Stimulated activated CD4-positive, alpha-beta T cell treated with anti-CD3 and anti-CD28 coated beads, Interleukin-1b, Interleukin-23, amount 100 ng/mL, for 24 hours (primary cell): ENCODE data around the gene PSME3.

ENCODE experiments used
- DNase-seq, 4 experiments: peaks; one replicate each; pipeline ENCODE4 v3.0.0-alpha.2; 2020; ENCODE audit warnings: low read depth in 4 of 4, low spot score in 1 of 4

The PSME3 gene

GRCh38 chr17:42832934-42833766 is at the start of gene PSME3:
Gene PSME3 (plus strand): TSS chr17:42833397. CDS start chr17:42833632, 235 bp downstream.
- DNase-seq: peak; percentile 73 to 86 (median 85)

- no peak for DNase-seq
Observed at GRCh38 chr17:42783791-42784138, 49.4 kb upstream of the PSME3 start.

DNA sequence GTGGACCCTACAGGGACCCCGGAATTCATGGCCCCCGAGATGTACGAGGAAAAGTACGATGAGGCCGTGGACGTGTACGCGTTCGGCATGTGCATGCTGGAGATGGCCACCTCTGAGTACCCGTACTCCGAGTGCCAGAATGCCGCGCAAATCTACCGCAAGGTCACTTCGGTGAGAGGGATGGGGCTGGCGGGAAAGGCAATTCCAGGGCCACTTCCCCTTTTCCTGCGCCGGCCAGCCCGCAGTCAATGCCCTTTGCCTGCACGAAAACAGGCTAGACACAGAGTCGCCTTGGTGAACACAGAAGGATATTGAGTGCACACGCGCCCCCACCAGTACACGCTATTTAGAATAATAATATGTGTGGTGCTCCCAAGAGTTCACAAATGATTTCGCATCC is 48.8 kb upstream of the PSME3 start:
- DNase-seq: no peak

DNA sequence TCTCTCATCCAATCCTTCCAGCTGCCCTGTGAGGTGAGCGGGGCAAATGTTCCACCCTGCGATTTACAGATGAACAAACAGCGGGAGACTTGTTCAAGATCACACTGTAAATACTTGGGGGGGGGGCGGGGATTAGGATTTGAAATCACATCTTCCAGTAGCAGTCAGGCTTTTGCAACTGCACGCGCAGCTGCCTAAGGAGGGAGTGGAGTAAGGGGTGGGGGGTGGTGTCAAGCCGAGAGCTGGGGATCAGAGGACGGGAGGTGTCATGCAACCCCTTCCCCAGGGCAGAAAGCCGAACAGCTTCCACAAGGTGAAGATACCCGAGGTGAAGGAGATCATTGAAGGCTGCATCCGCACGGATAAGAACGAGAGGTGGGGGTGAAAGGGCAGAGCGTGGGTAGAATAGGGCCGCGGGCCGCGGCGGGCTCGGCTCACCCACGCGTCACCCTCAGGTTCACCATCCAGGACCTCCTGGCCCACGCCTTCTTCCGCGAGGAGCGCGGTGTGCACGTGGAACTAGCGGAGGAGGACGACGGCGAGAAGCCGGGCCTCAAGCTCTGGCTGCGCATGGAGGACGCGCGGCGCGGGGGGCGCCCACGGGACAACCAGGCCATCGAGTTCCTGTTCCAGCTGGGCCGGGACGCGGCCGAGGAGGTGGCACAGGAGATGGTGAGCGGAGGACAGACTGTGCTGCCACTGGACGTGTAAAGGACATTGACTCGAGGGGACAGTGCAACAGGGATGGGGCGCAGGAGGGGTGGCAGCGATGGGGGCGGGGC is 48.2 kb upstream of the PSME3 start:
- DNase-seq: no peak

- no peak for DNase-seq
Observed at GRCh38 chr17:42787266-42787665, 45.9 kb upstream of the PSME3 start.

- DNase-seq: no peak
Observed at GRCh38 chr17:42791948-42792347, 41.2 kb upstream of the PSME3 start.

GRCh38 chr17:42792545-42792944 is 40.7 kb upstream of the PSME3 start:
- no peak for DNase-seq

- no peak for DNase-seq
Observed at GRCh38 chr17:42795061-42795460, 38.1 kb upstream of the PSME3 start.

DNA sequence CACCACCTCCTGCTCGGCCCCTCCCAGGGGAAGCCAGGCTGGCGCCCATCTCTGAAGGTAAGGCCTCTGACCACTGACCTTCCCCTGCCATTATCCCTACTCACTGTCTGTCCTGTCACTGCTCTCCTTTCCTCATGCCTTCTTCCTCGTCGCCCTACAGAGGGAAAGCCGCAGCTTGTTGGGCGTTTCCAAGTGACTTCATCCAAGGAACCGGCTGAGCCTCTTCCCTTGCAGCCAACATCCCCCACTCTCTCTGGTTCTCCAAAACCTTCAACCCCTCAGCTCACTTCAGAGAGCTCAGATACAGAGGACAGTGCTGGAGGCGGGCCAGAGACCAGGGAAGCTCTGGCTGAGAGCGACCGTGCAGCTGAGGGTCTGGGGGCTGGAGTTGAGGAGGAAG is 37.7 kb upstream of the PSME3 start:
- no peak for DNase-seq

- no peak for DNase-seq
Observed at GRCh38 chr17:42796066-42796758, 37.0 kb upstream of the PSME3 start.

DNA sequence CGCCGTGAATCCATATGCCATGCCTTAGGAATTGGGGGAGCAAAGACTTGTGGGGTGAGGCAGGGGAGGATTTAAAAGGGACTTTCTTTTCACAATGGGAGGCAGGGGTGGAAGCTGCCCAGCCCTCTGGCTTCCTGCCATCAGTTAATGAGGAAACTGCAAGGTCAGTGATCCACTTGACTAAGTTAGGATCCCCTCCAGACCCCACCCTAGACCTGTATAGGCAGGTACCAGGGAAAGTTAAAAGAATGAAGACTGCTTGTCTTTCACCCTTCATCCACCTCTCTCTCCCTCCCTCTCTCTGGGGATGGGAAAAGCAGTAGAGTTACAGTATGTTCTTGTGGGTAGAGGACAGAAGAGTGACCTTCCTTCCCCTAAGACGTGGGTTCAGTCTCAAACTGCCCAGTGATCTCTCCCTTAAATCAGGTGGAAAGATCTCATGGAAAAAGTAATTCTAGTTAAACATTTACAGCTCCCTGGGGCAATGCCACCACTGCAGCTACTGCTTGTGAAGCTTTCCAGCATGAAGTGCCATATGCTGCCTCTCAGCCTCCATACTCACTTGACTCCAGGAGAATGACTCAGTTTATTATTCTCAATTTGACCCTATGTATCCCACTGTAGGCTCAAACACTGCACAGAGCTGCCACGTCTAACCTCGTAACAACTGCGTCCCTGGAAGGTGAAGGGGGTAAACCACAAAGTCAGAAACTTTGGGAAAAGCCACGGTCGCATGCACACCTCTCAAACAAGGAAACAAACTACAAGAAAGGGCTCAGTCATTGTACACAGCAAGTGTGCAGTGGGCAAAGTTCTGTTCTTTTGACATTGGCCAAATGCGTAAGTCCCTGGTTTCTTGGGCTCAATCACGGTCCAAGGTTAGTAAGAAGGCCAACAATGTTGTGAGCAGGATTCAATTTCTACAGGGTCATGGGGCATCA is 35.9 kb upstream of the PSME3 start:
- no peak for DNase-seq

GRCh38 chr17:42798011-42798382 is 35.2 kb upstream of the PSME3 start:
- no peak for DNase-seq

DNA sequence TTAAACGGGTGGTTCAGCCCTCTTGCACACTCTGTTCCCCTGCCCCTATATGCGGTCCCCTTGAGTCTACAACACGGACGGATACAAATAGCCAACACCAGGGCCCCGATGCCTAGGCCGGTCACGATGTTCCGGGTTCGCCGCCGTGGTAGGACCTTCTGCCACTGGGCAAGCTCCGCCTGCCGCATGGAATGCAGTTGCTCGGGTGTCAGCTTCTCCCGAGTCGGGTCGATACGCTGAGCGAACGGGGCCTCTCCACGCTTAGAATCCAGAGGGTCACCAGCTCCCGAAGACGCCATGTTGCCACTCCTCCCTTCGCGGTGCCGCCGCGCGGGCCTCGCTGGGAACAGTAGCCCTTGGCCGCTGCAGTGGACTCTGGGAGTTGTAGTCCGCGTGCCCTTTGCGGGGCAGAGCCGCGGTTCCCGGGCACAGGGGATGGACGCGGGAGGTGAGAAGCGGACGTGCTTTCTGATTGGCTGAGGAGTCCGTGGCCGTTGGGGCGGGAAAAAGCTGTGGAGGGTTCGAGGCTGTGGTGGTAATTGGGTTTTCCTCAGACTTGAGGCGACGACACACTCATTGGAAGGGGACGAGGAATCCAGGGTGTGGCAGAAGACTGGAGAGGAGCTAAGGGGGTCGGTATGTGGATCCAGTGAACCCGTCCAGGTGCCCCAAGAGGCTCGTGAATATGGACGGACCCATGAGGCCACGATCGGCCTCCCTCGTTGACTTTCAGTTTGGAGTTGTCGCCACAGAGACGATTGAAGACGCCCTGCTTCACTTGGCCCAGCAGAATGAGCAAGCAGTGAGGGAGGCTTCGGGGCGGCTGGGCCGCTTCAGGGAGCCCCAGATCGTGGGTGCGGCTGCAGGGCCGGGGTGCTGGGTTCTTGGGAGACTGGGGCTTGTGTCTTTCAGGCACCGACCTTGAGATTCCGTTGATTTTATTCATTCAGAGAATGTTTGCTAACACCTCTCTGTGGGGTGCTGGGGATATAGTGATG is 34.5 kb upstream of the PSME3 start, which contains the start of the genes CNTD1 and COA3:
TSS of gene CNTD1 (plus strand) at position 479 of the 998 bp plus-strand sequence. CDS start at position 686, 207 bp downstream.
TSS of gene COA3 (minus strand) at position 322 of the 998 bp plus-strand sequence. CDS start at position 299, 23 bp downstream.
- peak; percentile 56 to 79 (median 66) for DNase-seq

- no peak for DNase-seq
Observed at GRCh38 chr17:42803074-42803883, 29.9 kb upstream of the PSME3 start.

DNA sequence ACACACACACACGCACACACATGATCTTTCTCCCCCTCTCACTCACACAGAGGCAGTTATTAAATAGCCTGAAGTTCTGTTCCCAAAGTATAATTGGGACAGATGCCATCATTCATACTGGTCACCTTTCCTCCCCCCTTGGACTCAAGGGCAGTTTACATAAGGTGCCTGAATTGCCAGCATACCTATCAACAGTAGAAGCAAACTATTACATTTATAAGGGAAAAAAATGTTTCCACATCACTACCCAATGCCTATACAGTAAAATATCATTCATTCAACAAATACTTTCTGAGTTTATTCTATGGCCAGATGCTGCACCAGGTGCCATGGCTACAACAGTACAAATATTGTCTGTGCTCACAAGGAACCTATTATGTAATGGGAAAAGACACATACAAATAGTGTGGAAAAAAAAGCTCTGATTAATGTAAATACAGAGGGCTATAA is 28.3 kb upstream of the PSME3 start:
- DNase-seq: no peak

- DNase-seq: no peak
Observed at GRCh38 chr17:42806249-42806648, 26.9 kb upstream of the PSME3 start.

GRCh38 chr17:42809250-42809649 is 23.9 kb upstream of the PSME3 start:
- DNase-seq: no peak

- no peak for DNase-seq
Observed at GRCh38 chr17:42814633-42815399, 18.4 kb upstream of the PSME3 start.
